Thyroid gland (tissue), 4 donors: ENCODE measurements around the gene MSH3.

Source experiments
- POLR2A ChIP-seq, 2 donors: fragments of 450-650 bp; IDR thresholded peaks; one replicate each; pipeline ENCODE4 v1.6.1; 2017; ENCODE audit warnings: antibody characterized with exemption in 2 of 2, mild to moderate bottlenecking in 2 of 2, moderate library complexity in 1 of 2
- TF ChIP-seq, protein P1 (sequence below), 6 experiments: fragments of 200-600 bp in 3 of 6; fragments of 450-650 bp in 3 of 6; sonication (generic) in 3 of 6; IDR thresholded peaks; one replicate each; pipeline ENCODE4 v1.5.1; 2016 to 2019; ENCODE audit warnings: antibody characterized with exemption in 6 of 6, mild to moderate bottlenecking in 2 of 6, inconsistent platforms in 1 of 6, moderate library complexity in 1 of 6

DNA sequence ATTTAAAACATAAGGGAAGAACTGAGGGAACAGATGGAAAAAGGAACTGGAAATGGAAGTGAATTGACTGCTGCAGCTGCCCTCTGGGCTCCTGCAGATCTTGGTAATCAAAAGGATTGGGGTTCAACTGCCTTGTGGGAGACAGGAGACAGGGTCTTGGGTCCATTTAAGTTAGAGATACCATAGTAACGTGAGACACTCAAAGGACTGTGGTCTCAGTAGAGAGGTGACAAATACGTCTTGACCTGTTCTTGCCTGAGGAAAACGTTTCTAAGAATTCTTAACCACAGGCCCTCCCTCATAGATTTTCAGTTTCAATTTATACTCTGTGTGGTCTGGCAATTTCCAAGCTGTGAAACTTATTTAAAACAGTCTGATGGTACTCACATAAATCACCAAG is 101.2 kb downstream of the MSH3 start:
- TF ChIP-seq, protein P1, sequence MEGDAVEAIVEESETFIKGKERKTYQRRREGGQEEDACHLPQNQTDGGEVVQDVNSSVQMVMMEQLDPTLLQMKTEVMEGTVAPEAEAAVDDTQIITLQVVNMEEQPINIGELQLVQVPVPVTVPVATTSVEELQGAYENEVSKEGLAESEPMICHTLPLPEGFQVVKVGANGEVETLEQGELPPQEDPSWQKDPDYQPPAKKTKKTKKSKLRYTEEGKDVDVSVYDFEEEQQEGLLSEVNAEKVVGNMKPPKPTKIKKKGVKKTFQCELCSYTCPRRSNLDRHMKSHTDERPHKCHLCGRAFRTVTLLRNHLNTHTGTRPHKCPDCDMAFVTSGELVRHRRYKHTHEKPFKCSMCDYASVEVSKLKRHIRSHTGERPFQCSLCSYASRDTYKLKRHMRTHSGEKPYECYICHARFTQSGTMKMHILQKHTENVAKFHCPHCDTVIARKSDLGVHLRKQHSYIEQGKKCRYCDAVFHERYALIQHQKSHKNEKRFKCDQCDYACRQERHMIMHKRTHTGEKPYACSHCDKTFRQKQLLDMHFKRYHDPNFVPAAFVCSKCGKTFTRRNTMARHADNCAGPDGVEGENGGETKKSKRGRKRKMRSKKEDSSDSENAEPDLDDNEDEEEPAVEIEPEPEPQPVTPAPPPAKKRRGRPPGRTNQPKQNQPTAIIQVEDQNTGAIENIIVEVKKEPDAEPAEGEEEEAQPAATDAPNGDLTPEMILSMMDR (IDR thresholded peaks at IDR 0.05) = no peak
- no peak for TF ChIP-seq POLR2A (IDR thresholded peaks at IDR 0.05)
